GM23338 (cell line): ENCODE results near the gene EPHA10. TPM values are rescaled to one million over a fixed set of nuclear protein-coding genes. Genes with fewer than 3 reads are reported as not detected.

Source experiments
- ATAC-seq: fragments of 200-7000 bp; cut with Tn5 transposase; 3 replicates; pipeline ENCODE4 v1.9.1; 2020
- DNase-seq: peaks from one replicate; pipeline ENCODE4 v3.0.0-alpha.2; 2015; ENCODE audit warnings: low spot score
- H2AFZ ChIP-seq: fragments of 200-600 bp; sonication (generic); 2 replicates; pipeline ENCODE4 v1.8.0; 2016; ENCODE audit warnings: antibody characterized with exemption, mild to moderate bottlenecking, moderate library complexity
- H3F3A ChIP-seq: fragments of 200-600 bp; sonication (generic); replicated peaks from 2 replicates; pipeline ENCODE4 v1.8.0; 2017; ENCODE audit warnings: antibody characterized with exemption, mixed run types, low read depth
- H3K27ac ChIP-seq: fragments of 200-600 bp; sonication (generic); 2 replicates; pipeline ENCODE4 v1.6.1; 2016; ENCODE audit warnings: low read depth
- H3K27me3 ChIP-seq: fragments of 200-600 bp; sonication (generic); 2 replicates; pipeline ENCODE4 v1.8.0; 2016; ENCODE audit warnings: mild to moderate bottlenecking, mixed run types, moderate library complexity; ENCODE audit not compliant: insufficient read depth
- H3K36me3 ChIP-seq: fragments of 200-600 bp; sonication (generic); 2 replicates; pipeline ENCODE4 v1.8.0; 2016; ENCODE audit warnings: mild to moderate bottlenecking; ENCODE audit not compliant: insufficient read depth
- H3K4me1 ChIP-seq: fragments of 200-600 bp; sonication (generic); 2 replicates; pipeline ENCODE4 v1.8.0; 2016; ENCODE audit warnings: mild to moderate bottlenecking, moderate library complexity; ENCODE audit not compliant: insufficient read depth
- H3K4me2 ChIP-seq: fragments of 200-600 bp; sonication (generic); 2 replicates; pipeline ENCODE4 v1.7.1; 2017; ENCODE audit warnings: mixed run types
- H3K4me3 ChIP-seq: fragments of 200-600 bp; sonication (generic); 2 replicates; pipeline ENCODE4 v1.6.1; 2016; ENCODE audit warnings: mixed run types
- H3K79me2 ChIP-seq: fragments of 200-600 bp; sonication (generic); replicated peaks from 2 replicates; pipeline ENCODE4 v1.8.0; 2017; ENCODE audit warnings: mild to moderate bottlenecking; ENCODE audit not compliant: insufficient read depth
- H3K9me2 ChIP-seq: fragments of 200-600 bp; sonication (generic); 2 replicates; pipeline ENCODE4 v1.8.0; 2017; ENCODE audit not compliant: insufficient read depth
- H4K20me1 ChIP-seq: fragments of 200-600 bp; sonication (generic); replicated peaks from 2 replicates; pipeline ENCODE4 v1.8.0; 2017; ENCODE audit warnings: mild to moderate bottlenecking; ENCODE audit not compliant: insufficient read depth
- H3K27ac Mint-ChIP-seq: 2 replicates; pipeline ENCODE4 v1.8.0; 2020; ENCODE audit warnings: inconsistent platforms, mild to moderate bottlenecking, moderate library complexity, mixed read lengths
- H3K27me3 Mint-ChIP-seq: 3 replicates; pipeline ENCODE4 v1.8.0; 2022; ENCODE audit warnings: low read depth, mild to moderate bottlenecking, moderate library complexity, mixed read lengths, inconsistent platforms; ENCODE audit not compliant: insufficient read depth, poor library complexity
- H3K36me3 Mint-ChIP-seq: 3 replicates; pipeline ENCODE4 v1.8.0; 2021; ENCODE audit warnings: low read depth, mild to moderate bottlenecking, inconsistent platforms, moderate library complexity, mixed read lengths
- H3K4me1 Mint-ChIP-seq: 3 replicates; pipeline ENCODE4 v1.8.0; 2020; ENCODE audit warnings: mild to moderate bottlenecking, inconsistent platforms, mixed read lengths
- H3K4me3 Mint-ChIP-seq: 3 replicates; pipeline ENCODE4 v1.8.0; 2021; ENCODE audit warnings: moderate library complexity, mild to moderate bottlenecking, inconsistent platforms, mixed read lengths
- H3K9me3 Mint-ChIP-seq: 3 replicates; pipeline ENCODE4 v1.8.0; 2020; ENCODE audit warnings: moderate library complexity, mild to moderate bottlenecking, inconsistent platforms, mixed read lengths
- CREB1 ChIP-seq: fragments of 250-450 bp; sonication (Bioruptor Pico); IDR thresholded peaks from 2 replicates; pipeline ENCODE4 v1.5.0; 2020; ENCODE audit warnings: low read depth, mild to moderate bottlenecking, moderate library complexity
- CTCF ChIP-seq, 2 experiments: fragments of 200-600 bp in 1 of 2; sonication (generic) in 1 of 2; conservative IDR thresholded peaks; 2 replicates each; pipeline versions ENCODE4 v1.5.1 to v1.6.1; 2016 to 2017; ENCODE audit warnings: antibody characterized with exemption in 2 of 2, low read depth in 2 of 2, mild to moderate bottlenecking in 2 of 2, moderate library complexity in 1 of 2
- ETS1 ChIP-seq: IDR thresholded peaks from 2 replicates; pipeline ENCODE4 v1.6.1; 2016; ENCODE audit warnings: antibody characterized with exemption
- EZH2 ChIP-seq: fragments of 200-600 bp; sonication (generic); IDR thresholded peaks from one replicate; pipeline ENCODE4 v1.8.0; 2017; ENCODE audit warnings: antibody characterized with exemption, mild to moderate bottlenecking, low read depth; ENCODE audit not compliant: unreplicated experiment
- EZH2phosphoT487 ChIP-seq: fragments of 200-600 bp; sonication (generic); IDR thresholded peaks from one replicate; pipeline ENCODE4 v1.8.1; 2018; ENCODE audit warnings: antibody characterized with exemption; ENCODE audit not compliant: unreplicated experiment
- JUNB ChIP-seq: IDR thresholded peaks from one replicate; pipeline ENCODE4 v1.6.1; 2016; ENCODE audit warnings: antibody characterized with exemption; ENCODE audit not compliant: unreplicated experiment
- NANOG ChIP-seq: IDR thresholded peaks from 2 replicates; pipeline ENCODE4 v1.6.1; 2016; ENCODE audit warnings: antibody characterized with exemption, borderline replicate concordance
- POLR2AphosphoS5 ChIP-seq: IDR thresholded peaks from 2 replicates; pipeline ENCODE4 v1.6.1; 2016; ENCODE audit warnings: antibody characterized with exemption, low read depth
- REST ChIP-seq: IDR thresholded peaks from one replicate; pipeline ENCODE4 v1.6.1; 2018; ENCODE audit warnings: antibody characterized with exemption; ENCODE audit not compliant: unreplicated experiment
- STAT1 ChIP-seq: IDR thresholded peaks from one replicate; pipeline ENCODE4 v1.6.1; 2016; ENCODE audit warnings: antibody characterized with exemption; ENCODE audit not compliant: unreplicated experiment
- ZNF114 ChIP-seq: fragments of 250-450 bp; sonication (Bioruptor Pico); IDR thresholded peaks from 2 replicates; pipeline ENCODE4 v1.5.0; 2020; ENCODE audit warnings: mild to moderate bottlenecking, moderate library complexity
- ZNF331 ChIP-seq: fragments of 250-450 bp; sonication (Bioruptor Pico); IDR thresholded peaks from 2 replicates; pipeline ENCODE4 v1.5.0; 2020; ENCODE audit warnings: low read depth, mild to moderate bottlenecking, moderate library complexity
- ZNF462 ChIP-seq: fragments of 250-450 bp; sonication (Bioruptor Pico); IDR thresholded peaks from 2 replicates; pipeline ENCODE4 v1.5.0; 2020; ENCODE audit warnings: mild to moderate bottlenecking, moderate library complexity
- polyA plus RNA-seq: library from polyadenylated mRNA; unstranded; fragments of >200 nt; fragmentation: Nextera tagmentation; extraction: Ambion mirVana; gene quantifications from 2 replicates; pipeline ENCODE4 v1.2.1, GENCODE V29; 2016
- total RNA-seq: library from RNA; depleted of rRNA; stranded (reverse); fragments of >200 nt; shearing (Covaris generic); gene quantifications from 2 replicates; pipeline ENCODE4 v1.2.3, GENCODE V29; 2014

Gene EPHA10
- total and polyA plus RNA-seq, 2 experiments from 2014 or later, result 0.76 to 2.4 TPM

GRCh38 chr1:37724575-37724974 is 40.3 kb downstream of the EPHA10 start:
- Mint-ChIP-seq H3K36me3 (no peaks in the 10 kb centered on the region), H3K27me3 (peaks cover 4% of the 10 kb centered on the region), H3K4me1 (peaks cover 12% of the 10 kb centered on the region; the same call in 1 of the 3 replicates), H3K9me3 (no peaks in the 10 kb centered on the region), H3K4me3 (no peak overlapping the region), H3K27ac (no peak overlapping the region)
- no peaks in the 10 kb centered on the region for H3K79me2 ChIP-seq
- no peak overlapping the region for H3K27ac ChIP-seq
- H2AFZ ChIP-seq, result no peak overlapping the region
- no peak for DNase-seq
- no peaks in the 10 kb centered on the region for H4K20me1 ChIP-seq
- no peaks in the 10 kb centered on the region; the same call in 1 of the 2 replicates for H3K4me1 ChIP-seq
- H3K36me3 ChIP-seq, result no peaks in the 10 kb centered on the region
- TF ChIP-seq ZNF331 (CRISPR knock-in tag), result no peak
- TF ChIP-seq NANOG, result no peak
- no peak for TF ChIP-seq POLR2AphosphoS5
- TF ChIP-seq ETS1, result no peak
- TF ChIP-seq ZNF114 (CRISPR knock-in tag), result no peak
- no peak for TF ChIP-seq STAT1
- TF ChIP-seq REST, result no peak
- TF ChIP-seq ZNF462 (CRISPR knock-in tag), result no peak
- TF ChIP-seq CTCF (conservative IDR thresholded peaks at IDR 0.05; ENCODE audit: low read depth in 2 of 2), result no peak
- no peak for TF ChIP-seq EZH2phosphoT487
- TF ChIP-seq JUNB, result no peak
- TF ChIP-seq EZH2, result no peak
- TF ChIP-seq CREB1 (CRISPR knock-in tag), result no peak
- H3K9me2 ChIP-seq, result no peaks in the 10 kb centered on the region
- no peak for ATAC-seq
- H3K4me2 ChIP-seq, result no peak overlapping the region
- H3F3A ChIP-seq, result no peaks in the 10 kb centered on the region
- H3K4me3 ChIP-seq, result no peak overlapping the region
- H3K27me3 ChIP-seq, result no peaks in the 10 kb centered on the region
